ENCODE data around the gene SPAG16. TPM values are rescaled to one million over a fixed set of nuclear protein-coding genes. Genes with fewer than 3 reads are reported as not detected.

The SPAG16 gene
- total and polyA plus RNA-seq, 11 donors = 9.8 to 26.1 (median 15.2) TPM

DNA sequence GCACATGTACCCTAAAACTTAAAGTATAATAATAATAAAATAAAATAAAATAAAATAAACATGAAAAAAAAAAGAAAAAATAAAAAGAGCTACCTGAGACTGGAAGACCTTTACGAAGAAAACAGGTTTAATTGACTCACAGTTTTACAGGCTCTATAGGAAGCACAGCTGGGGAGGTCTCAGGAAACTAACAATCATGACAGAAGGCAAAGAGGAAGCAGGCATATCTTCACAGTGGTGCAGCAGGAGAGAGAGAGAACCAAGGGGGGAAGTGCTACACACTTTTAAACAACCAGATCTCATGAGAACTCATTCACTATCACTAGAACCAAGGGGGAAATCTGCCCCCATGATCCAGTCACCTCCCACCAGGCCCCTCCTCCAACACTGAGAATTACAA is 747.3 kb downstream of the SPAG16 start:
- TF ChIP-seq POLR2A (IDR thresholded peaks at IDR 0.05) = no peak
- TF ChIP-seq CTCF (IDR thresholded peaks at IDR 0.05) = no peak
- WGBS, 4 donors = 56 to 63% (median 59%) methylated on average over 1 of the region's 1 CpG
- no peak for DNase-seq
- Histone ChIP-seq H3K36me3 (no peaks in the 10 kb centered on the region), H3K27ac (no peak overlapping the region), H3K27me3 (no peaks in the 10 kb centered on the region), H3K4me3 (no peak overlapping the region), H3K9me3 (no peaks in the 10 kb centered on the region), H3K4me1 (no peaks in the 10 kb centered on the region)
- intact Hi-C loops (cut with DNase I) = no loop called here
- no peak for ATAC-seq

- no peak for ATAC-seq
- peak in 1 of 5 donors; percentile 32 for DNase-seq
- H3K36me3 ChIP-seq = no peaks in the 10 kb centered on the region
- TF ChIP-seq CTCF (IDR thresholded peaks at IDR 0.05) (no peak), POLR2A (IDR thresholded peaks at IDR 0.05) (no peak)
- H3K27me3 ChIP-seq = no peaks in the 10 kb centered on the region
- H3K4me1 ChIP-seq = no peaks in the 10 kb centered on the region
- H3K27ac ChIP-seq = no peak overlapping the region
- H3K9me3 ChIP-seq = no peaks in the 10 kb centered on the region
- 70 to 80% (median 75%) methylated on average over 3 of the region's 3 CpGs for WGBS, 4 donors
- no peak overlapping the region for H3K4me3 ChIP-seq
- intact Hi-C loops (cut with DNase I) = no loop called here
Measured at GRCh38 chr2:214034417-214034816, 750.2 kb downstream of the SPAG16 start.

DNA sequence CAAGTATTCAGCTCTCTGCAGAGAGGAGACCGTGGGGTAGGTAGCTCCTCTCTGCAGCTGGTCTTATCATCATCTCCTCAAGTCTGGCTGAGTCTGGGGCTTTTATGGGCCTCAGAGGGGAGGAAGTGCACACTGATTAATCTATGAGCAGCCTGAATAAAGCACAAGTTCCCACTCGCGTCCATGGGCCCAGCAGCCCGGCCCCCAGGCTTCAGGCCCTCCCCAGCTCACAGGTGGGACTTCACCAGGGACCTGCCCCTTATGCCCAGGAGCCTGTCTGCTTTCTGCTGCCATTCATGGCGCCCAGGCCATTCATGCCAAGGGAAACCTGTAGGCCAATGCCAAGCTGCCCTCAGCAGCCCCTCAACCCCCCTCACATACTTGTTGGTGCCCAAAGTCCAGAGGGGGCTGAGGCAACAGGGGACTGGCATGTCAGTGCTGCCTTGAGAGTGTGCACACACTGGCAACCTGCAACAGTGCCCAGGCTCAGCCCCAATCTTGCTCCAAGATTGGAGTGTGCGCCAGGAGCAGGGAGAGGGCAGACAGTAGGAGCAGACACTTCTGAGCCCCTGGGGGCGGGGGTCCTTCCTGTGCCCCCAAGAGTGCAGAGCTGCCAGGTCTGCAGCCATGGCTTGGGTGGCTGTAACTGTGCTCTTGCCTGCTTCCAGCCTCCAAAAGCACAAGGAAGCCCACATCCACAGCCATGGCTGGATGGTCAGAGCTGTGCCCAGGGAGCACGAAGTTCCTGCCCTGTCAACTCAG is 751.0 kb downstream of the SPAG16 start:
- intact Hi-C loops (cut with DNase I) = no loop called here
- H3K36me3 ChIP-seq = no peaks in the 10 kb centered on the region
- ATAC-seq (peak in 1 of 4 donors; percentile 24), DNase-seq (peak in 1 of 5 donors; percentile 51)
- 77 to 87% (median 81%) methylated on average over 5 to 8 of the region's 8 CpGs for WGBS, 4 donors
- peaks cover 0 to 8% (median 0%) of the 10 kb centered on the region in 12 donors for H3K9me3 ChIP-seq
- no peak overlapping the region for H3K4me3 ChIP-seq
- TF ChIP-seq POLR2A (IDR thresholded peaks at IDR 0.05) (no peak), CTCF (IDR thresholded peaks at IDR 0.05) (no peak)
- H3K4me1 ChIP-seq = no peaks in the 10 kb centered on the region
- no peaks in the 10 kb centered on the region for H3K27me3 ChIP-seq
- H3K27ac ChIP-seq = no peak overlapping the region

- intact Hi-C loops (cut with DNase I) = no loop called here
Measured at GRCh38 chr2:214035921-214036320, 751.7 kb downstream of the SPAG16 start.

More at GRCh38 chr2:214035921-214036320, 751.7 kb downstream of the SPAG16 start:
- ATAC-seq (no peak), DNase-seq (no peak)
- H3K9me3 ChIP-seq = peaks cover 0 to 14% (median 2%) of the 10 kb centered on the region in 12 donors
- H3K27ac ChIP-seq = no peak overlapping the region
- TF ChIP-seq CTCF (IDR thresholded peaks at IDR 0.05) (no peak), POLR2A (IDR thresholded peaks at IDR 0.05) (no peak)
- no peaks in the 10 kb centered on the region for H3K36me3 ChIP-seq
- no peaks in the 10 kb centered on the region for H3K4me1 ChIP-seq
- WGBS, 4 donors = 92 to 100% (median 96%) methylated on average over 2 of the region's 2 CpGs
- H3K4me3 ChIP-seq = no peak overlapping the region
- no peaks in the 10 kb centered on the region for H3K27me3 ChIP-seq

All from heart left ventricle (tissue), 16 donors.